ENCODE data around the gene GCM1.
A peak's percentile ranks its signal among the peaks of the same experiment; 100 is the strongest.

The GCM1 gene

DNA sequence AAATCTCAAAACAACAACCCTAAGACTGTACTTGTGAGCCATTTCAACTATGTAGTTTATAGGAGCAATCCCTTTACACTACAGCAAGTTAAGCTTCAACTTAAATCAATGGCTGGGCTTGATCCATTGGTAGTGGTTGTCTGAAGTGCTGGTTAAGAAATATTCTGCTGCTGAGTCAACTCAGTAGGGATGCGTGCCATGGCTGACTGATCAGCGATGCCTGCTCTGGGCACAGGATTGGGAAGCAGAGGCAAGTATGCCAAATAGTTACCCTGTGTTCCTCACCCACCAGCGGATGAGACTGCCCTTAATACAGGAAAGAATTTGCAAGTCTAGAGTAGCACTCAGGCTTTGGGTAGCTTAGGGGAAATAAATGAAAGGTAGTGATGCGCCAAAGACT is 41.5 kb downstream of the GCM1 start:
- TF ChIP-seq, protein P1, sequence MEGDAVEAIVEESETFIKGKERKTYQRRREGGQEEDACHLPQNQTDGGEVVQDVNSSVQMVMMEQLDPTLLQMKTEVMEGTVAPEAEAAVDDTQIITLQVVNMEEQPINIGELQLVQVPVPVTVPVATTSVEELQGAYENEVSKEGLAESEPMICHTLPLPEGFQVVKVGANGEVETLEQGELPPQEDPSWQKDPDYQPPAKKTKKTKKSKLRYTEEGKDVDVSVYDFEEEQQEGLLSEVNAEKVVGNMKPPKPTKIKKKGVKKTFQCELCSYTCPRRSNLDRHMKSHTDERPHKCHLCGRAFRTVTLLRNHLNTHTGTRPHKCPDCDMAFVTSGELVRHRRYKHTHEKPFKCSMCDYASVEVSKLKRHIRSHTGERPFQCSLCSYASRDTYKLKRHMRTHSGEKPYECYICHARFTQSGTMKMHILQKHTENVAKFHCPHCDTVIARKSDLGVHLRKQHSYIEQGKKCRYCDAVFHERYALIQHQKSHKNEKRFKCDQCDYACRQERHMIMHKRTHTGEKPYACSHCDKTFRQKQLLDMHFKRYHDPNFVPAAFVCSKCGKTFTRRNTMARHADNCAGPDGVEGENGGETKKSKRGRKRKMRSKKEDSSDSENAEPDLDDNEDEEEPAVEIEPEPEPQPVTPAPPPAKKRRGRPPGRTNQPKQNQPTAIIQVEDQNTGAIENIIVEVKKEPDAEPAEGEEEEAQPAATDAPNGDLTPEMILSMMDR (conservative IDR thresholded peaks at IDR 0.05), result no peak
- TF ChIP-seq ZFX (IDR thresholded peaks at IDR 0.05), result no peak

DNA sequence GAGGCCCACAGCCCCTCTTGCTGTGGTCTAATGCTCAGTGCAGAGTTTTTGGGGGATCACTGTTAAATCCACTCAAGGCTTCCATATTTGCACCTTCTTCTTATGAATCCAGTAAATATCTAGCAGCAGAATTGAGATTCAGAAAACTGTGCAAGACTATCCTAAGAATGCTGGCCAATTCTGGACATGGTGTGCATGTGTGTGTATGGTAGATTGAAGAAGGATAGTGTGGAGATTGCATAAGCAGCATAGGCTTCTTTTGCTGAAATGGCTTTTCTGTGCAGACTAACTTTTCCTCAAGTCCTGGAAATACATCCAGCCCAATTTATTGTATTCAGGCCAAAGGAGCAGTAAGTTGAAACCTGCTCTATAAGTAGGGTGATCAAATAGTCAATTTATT is 43.7 kb downstream of the GCM1 start:
- TF ChIP-seq, protein P1 (conservative IDR thresholded peaks at IDR 0.05), result no peak
- TF ChIP-seq ZFX (IDR thresholded peaks at IDR 0.05), result no peak
- H3K27ac ChIP-seq, result no peak overlapping the region

More for the DNA sequence above, 41.5 kb downstream of the GCM1 start:
- no peak overlapping the region for H3K27ac ChIP-seq

DNA sequence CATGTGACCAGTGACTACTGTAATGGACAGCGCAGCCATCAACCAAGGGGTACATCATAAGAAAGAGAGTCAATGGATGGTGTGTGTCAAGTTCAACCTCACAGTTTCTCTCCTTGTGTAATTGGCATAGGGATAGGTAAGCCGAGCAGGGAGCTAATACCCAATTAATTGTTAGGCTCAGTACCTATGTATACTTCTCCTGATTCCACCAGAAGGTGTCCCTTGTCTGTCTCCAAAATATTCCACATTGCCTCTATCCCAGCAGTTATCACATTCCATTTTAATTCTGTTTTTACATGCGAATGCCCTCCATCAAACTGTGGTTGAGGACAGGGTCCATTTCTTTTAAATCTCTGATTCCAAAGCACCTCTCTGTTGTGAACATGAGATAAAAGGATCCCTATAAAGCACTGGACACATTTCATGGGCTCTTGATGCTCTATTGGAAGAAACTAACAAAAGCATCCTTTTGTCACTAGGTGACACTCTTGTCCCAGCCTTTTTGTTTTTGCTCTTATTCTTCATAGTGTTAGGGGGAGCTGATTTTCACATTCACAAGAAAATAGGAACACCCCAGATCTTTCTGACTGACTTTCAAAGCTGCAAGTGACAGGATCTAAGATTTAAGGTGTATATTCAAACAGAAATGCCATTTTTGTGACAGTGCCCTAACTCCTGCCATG is 44.5 kb downstream of the GCM1 start:
- no peak overlapping the region for H3K27ac ChIP-seq
- TF ChIP-seq, protein P1 (conservative IDR thresholded peaks at IDR 0.05), result peak; percentile 58
- TF ChIP-seq ZFX (IDR thresholded peaks at IDR 0.05), result no peak

DNA sequence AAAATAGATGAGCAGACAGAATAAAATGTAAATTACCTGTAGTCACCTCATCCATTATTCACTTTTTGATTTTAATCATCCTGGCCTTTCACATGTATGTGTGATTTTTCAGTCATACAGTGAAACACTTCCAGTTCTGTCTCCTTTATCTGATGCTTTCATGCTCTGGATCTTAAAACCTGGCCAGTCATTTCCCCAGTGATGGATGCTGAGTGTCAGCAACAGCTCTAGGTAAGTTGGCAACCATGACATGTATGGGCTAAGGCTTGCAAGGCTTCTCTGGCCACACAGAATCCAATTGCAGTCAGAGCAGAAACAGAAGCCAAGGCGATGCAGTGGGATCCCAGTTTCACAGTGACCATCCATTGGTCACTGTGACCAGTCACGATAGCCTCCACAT is 47.6 kb downstream of the GCM1 start:
- no peak overlapping the region for H3K27ac ChIP-seq
- TF ChIP-seq, protein P1 (conservative IDR thresholded peaks at IDR 0.05), result no peak
- no peak for TF ChIP-seq ZFX (IDR thresholded peaks at IDR 0.05)

DNA sequence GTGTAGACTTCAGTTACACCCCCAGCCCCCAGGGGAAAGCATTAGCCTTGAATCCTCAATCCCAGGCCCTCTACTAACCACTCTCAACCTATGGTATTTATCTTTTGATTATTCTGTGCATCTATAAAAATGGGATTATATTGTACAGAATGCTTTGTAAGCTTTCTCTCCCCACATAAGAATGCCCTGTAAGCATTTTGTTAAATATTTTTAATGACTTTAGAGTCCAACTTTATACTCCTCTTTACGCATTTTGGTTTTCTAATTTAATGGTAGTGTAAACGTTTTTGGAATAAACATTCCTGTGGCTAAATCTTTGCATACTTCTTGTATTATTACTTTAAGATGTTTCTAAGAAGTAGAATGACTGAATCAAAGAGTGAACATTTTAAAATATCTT is 48.1 kb downstream of the GCM1 start:
- TF ChIP-seq ZFX (IDR thresholded peaks at IDR 0.05), result no peak
- TF ChIP-seq, protein P1 (conservative IDR thresholded peaks at IDR 0.05), result no peak
- H3K27ac ChIP-seq, result no peak overlapping the region

DNA sequence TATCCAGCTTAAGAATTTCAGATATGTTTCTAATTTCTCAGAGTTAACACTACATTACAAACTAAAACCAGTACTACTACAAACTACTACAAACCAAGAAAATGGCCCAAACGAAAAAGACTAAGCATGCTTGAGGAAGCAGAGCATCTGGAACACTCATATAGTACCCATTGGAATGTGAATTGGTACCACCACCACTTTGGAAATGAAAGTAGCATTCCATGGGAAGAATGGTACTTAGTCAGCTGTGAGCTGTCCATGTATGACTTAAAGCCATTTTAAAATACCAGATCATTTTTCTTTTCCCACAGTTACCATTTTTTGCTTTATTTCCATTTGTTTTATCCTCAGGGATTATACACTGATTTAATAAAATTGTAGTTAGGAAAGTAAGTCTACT is 52.9 kb downstream of the GCM1 start:
- no peak for TF ChIP-seq ZFX (IDR thresholded peaks at IDR 0.05)
- TF ChIP-seq, protein P1 (conservative IDR thresholded peaks at IDR 0.05), result no peak
- no peak overlapping the region for H3K27ac ChIP-seq

DNA sequence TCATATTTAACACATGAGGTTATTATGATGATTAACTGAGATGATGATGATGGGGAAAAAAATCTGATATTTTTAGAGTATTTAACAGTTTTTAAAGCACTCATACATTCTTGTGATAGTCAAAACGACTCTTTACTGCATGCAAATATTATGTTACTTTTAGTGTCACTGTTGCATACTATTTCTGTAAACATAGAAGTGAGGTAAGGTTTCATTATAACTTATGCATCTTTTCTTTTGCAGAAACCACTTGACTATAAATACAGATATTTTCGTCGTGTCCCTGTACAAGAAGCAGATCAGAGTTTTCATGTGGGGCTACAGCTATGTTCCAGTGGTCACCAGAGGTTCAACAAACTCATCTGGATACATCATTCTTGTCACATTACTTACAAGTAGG is 53.4 kb downstream of the GCM1 start:
- no peak for TF ChIP-seq ZFX (IDR thresholded peaks at IDR 0.05)
- TF ChIP-seq, protein P1 (conservative IDR thresholded peaks at IDR 0.05), result no peak
- no peak overlapping the region for H3K27ac ChIP-seq

Data from C4-2B (cell line).